ENCODE measurements around the gene PHLDB2. TPM values are rescaled to one million over a fixed set of nuclear protein-coding genes. Genes with fewer than 3 reads are reported as not detected.
A peak's percentile ranks its signal among the peaks of the same experiment; 100 is the strongest.

PHLDB2 gene
- total RNA-seq, 1 donor from 2014 or later = 170 TPM

GRCh38 chr3:111903067-111903511, 44.0 kb downstream of the PHLDB2 start:
- peaks cover 31% of the 10 kb centered on the region for H3K4me1 ChIP-seq (ENCODE audit: insufficient read depth, low read length)
- H3K9ac ChIP-seq (ENCODE audit: low read length) = peak overlapping the region; percentile 66
- H3K9me3 ChIP-seq (ENCODE audit: insufficient read depth, low read depth, low read length) = no peaks in the 10 kb centered on the region
- H3K27me3 Mint-ChIP-seq (ENCODE audit: low read depth, unreplicated experiment) = no peaks in the 10 kb centered on the region
- H3K36me3 Mint-ChIP-seq (ENCODE audit: low read depth, unreplicated experiment) = peaks cover 47% of the 10 kb centered on the region
- H3K79me2 ChIP-seq (ENCODE audit: insufficient read depth, low read length) = peaks cover 89% of the 10 kb centered on the region
- H3K4me1 Mint-ChIP-seq (ENCODE audit: low read depth, unreplicated experiment) = peaks cover 35% of the 10 kb centered on the region
- TF ChIP-seq, protein P1, sequence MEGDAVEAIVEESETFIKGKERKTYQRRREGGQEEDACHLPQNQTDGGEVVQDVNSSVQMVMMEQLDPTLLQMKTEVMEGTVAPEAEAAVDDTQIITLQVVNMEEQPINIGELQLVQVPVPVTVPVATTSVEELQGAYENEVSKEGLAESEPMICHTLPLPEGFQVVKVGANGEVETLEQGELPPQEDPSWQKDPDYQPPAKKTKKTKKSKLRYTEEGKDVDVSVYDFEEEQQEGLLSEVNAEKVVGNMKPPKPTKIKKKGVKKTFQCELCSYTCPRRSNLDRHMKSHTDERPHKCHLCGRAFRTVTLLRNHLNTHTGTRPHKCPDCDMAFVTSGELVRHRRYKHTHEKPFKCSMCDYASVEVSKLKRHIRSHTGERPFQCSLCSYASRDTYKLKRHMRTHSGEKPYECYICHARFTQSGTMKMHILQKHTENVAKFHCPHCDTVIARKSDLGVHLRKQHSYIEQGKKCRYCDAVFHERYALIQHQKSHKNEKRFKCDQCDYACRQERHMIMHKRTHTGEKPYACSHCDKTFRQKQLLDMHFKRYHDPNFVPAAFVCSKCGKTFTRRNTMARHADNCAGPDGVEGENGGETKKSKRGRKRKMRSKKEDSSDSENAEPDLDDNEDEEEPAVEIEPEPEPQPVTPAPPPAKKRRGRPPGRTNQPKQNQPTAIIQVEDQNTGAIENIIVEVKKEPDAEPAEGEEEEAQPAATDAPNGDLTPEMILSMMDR (IDR thresholded peaks at IDR 0.05; ENCODE audit: insufficient read depth, low read depth, low read length) = no peak
- TF ChIP-seq EZH2 (IDR thresholded peaks at IDR 0.05; ENCODE audit: insufficient read depth, low read length) = no peak
- H3K9me3 Mint-ChIP-seq (ENCODE audit: unreplicated experiment) = peaks cover 12% of the 10 kb centered on the region
- no peak overlapping the region for H2AFZ ChIP-seq (ENCODE audit: low read depth, low read length)
- H4K20me1 ChIP-seq (ENCODE audit: insufficient read depth, low read length) = no peaks in the 10 kb centered on the region
- H3K4me2 ChIP-seq (ENCODE audit: low read length) = peak overlapping the region; percentile 57
- no peak overlapping the region for H3K4me3 Mint-ChIP-seq (ENCODE audit: unreplicated experiment)
- H3K4me3 ChIP-seq (ENCODE audit: insufficient read depth, low read depth, low read length) = no peak overlapping the region
- peaks cover 19% of the 10 kb centered on the region for H3K36me3 ChIP-seq (ENCODE audit: insufficient read depth, low read length)
- peak overlapping the region; percentile 98 for H3K27ac Mint-ChIP-seq (ENCODE audit: unreplicated experiment)
- H3K27ac ChIP-seq (ENCODE audit: low read depth, low read length) = peak overlapping the region; percentile 95
- peak; percentile 92 for DNase-seq (ENCODE audit: low read depth)
- H3K27me3 ChIP-seq (ENCODE audit: insufficient read depth, low read length) = no peaks in the 10 kb centered on the region
- peak; percentile 85 for FAIRE-seq

- TF ChIP-seq, protein P1 (IDR thresholded peaks at IDR 0.05; ENCODE audit: insufficient read depth, low read depth, low read length) = no peak
- TF ChIP-seq EZH2 (IDR thresholded peaks at IDR 0.05; ENCODE audit: insufficient read depth, low read length) = no peak
- peaks cover 31% of the 10 kb centered on the region for H3K4me1 ChIP-seq (ENCODE audit: insufficient read depth, low read length)
- H3K27ac Mint-ChIP-seq (ENCODE audit: unreplicated experiment) = peak overlapping the region; percentile 98
- peak overlapping the region; percentile 95 for H3K27ac ChIP-seq (ENCODE audit: low read depth, low read length)
- peak overlapping the region; percentile 62 for H3K4me2 ChIP-seq (ENCODE audit: low read length)
- H2AFZ ChIP-seq (ENCODE audit: low read depth, low read length) = no peak overlapping the region
- H3K36me3 Mint-ChIP-seq (ENCODE audit: low read depth, unreplicated experiment) = peaks cover 44% of the 10 kb centered on the region
- peaks cover 22% of the 10 kb centered on the region for H3K36me3 ChIP-seq (ENCODE audit: insufficient read depth, low read length)
- no peaks in the 10 kb centered on the region for H3K27me3 Mint-ChIP-seq (ENCODE audit: low read depth, unreplicated experiment)
- H3K79me2 ChIP-seq (ENCODE audit: insufficient read depth, low read length) = peaks cover 89% of the 10 kb centered on the region
- peaks cover 11% of the 10 kb centered on the region for H3K9me3 Mint-ChIP-seq (ENCODE audit: unreplicated experiment)
- peak; percentile 98 for FAIRE-seq
- H3K9ac ChIP-seq (ENCODE audit: low read length) = peak overlapping the region; percentile 75
- H3K27me3 ChIP-seq (ENCODE audit: insufficient read depth, low read length) = no peaks in the 10 kb centered on the region
- DNase-seq (ENCODE audit: low read depth) = peak; percentile 97
- no peaks in the 10 kb centered on the region for H4K20me1 ChIP-seq (ENCODE audit: insufficient read depth, low read length)
- no peaks in the 10 kb centered on the region for H3K9me3 ChIP-seq (ENCODE audit: insufficient read depth, low read depth, low read length)
- H3K4me3 Mint-ChIP-seq (ENCODE audit: unreplicated experiment) = peak overlapping the region; percentile 71
- H3K4me1 Mint-ChIP-seq (ENCODE audit: low read depth, unreplicated experiment) = peaks cover 42% of the 10 kb centered on the region
- no peak overlapping the region for H3K4me3 ChIP-seq (ENCODE audit: insufficient read depth, low read depth, low read length)
Observed at GRCh38 chr3:111904376-111905241, 45.5 kb downstream of the PHLDB2 start.

DNA sequence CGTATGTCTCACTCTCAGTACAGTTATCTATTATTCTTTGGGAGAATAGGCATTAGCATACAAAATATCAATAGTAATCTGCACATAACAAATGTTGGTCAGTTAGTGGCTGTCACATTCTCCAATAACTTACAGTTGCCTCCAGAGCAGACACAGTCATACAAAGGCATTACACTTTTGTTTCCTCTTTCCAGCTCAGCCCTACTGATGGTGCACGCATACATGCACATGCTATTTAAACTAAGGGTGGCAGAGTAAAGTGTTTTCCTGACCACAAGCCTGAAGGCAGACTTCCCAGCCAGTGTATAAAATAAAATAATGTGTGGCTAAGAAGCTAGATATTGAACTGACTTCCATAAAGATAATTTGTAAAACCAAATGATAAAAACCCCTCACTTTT, 47.6 kb downstream of the PHLDB2 start:
- no peak overlapping the region for H3K9ac ChIP-seq (ENCODE audit: low read length)
- H3K27me3 Mint-ChIP-seq (ENCODE audit: low read depth, unreplicated experiment) = no peaks in the 10 kb centered on the region
- no peak overlapping the region for H2AFZ ChIP-seq (ENCODE audit: low read depth, low read length)
- no peak overlapping the region for H3K4me3 ChIP-seq (ENCODE audit: insufficient read depth, low read depth, low read length)
- H3K9me3 ChIP-seq (ENCODE audit: insufficient read depth, low read depth, low read length) = no peaks in the 10 kb centered on the region
- TF ChIP-seq, protein P1 (IDR thresholded peaks at IDR 0.05; ENCODE audit: insufficient read depth, low read depth, low read length) = no peak
- no peak for TF ChIP-seq EZH2 (IDR thresholded peaks at IDR 0.05; ENCODE audit: insufficient read depth, low read length)
- H3K27me3 ChIP-seq (ENCODE audit: insufficient read depth, low read length) = no peaks in the 10 kb centered on the region
- peaks cover 4% of the 10 kb centered on the region for H3K9me3 Mint-ChIP-seq (ENCODE audit: unreplicated experiment)
- no peak overlapping the region for H3K4me3 Mint-ChIP-seq (ENCODE audit: unreplicated experiment)
- H3K36me3 ChIP-seq (ENCODE audit: insufficient read depth, low read length) = peaks cover 22% of the 10 kb centered on the region
- no peak overlapping the region for H3K4me2 ChIP-seq (ENCODE audit: low read length)
- no peak overlapping the region for H3K27ac ChIP-seq (ENCODE audit: low read depth, low read length)
- DNase-seq (ENCODE audit: low read depth) (peak; percentile 79), FAIRE-seq (no peak)
- H3K4me1 Mint-ChIP-seq (ENCODE audit: low read depth, unreplicated experiment) = peaks cover 56% of the 10 kb centered on the region
- peak overlapping the region; percentile 83 for H3K27ac Mint-ChIP-seq (ENCODE audit: unreplicated experiment)
- H4K20me1 ChIP-seq (ENCODE audit: insufficient read depth, low read length) = peaks cover 9% of the 10 kb centered on the region
- peaks cover 83% of the 10 kb centered on the region for H3K79me2 ChIP-seq (ENCODE audit: insufficient read depth, low read length)
- H3K36me3 Mint-ChIP-seq (ENCODE audit: low read depth, unreplicated experiment) = peaks cover 33% of the 10 kb centered on the region
- peaks cover 50% of the 10 kb centered on the region for H3K4me1 ChIP-seq (ENCODE audit: insufficient read depth, low read length)
